SH-SY5Y (cell line): ENCODE results near the gene DOCK3.

ENCODE experiments used
- GATA2 ChIP-seq: IDR thresholded peaks from 2 replicates; pipeline ENCODE4 v1.6.1; 2011; ENCODE audit warnings: mild to moderate bottlenecking, low read depth, low read length
- GATA3 ChIP-seq: IDR thresholded peaks from 2 replicates; pipeline ENCODE4 v1.6.1; 2011; ENCODE audit warnings: low read depth, mild to moderate bottlenecking, low read length, moderate library complexity

Gene DOCK3

DNA sequence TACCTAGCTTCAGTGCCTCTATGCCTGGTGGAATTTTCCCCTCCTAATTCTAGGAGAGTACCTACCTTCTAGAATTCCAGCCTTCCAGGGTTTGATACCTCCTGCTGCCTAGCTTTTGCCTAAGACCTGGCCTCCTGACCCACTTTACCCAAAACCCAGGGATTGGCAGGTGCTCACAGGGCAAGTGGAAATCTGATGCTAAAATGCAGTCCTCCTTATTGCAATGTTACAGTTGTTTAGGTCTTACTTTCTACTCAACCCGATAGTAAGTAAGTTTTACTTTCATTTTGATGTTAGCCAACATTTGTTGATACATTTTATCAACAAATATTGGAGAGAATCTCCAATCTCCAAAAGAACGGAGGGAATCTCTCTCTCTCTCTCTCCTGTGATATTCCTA is 275.9 kb downstream of the DOCK3 start:
- no peak for TF ChIP-seq GATA2
- no peak for TF ChIP-seq GATA3

DNA sequence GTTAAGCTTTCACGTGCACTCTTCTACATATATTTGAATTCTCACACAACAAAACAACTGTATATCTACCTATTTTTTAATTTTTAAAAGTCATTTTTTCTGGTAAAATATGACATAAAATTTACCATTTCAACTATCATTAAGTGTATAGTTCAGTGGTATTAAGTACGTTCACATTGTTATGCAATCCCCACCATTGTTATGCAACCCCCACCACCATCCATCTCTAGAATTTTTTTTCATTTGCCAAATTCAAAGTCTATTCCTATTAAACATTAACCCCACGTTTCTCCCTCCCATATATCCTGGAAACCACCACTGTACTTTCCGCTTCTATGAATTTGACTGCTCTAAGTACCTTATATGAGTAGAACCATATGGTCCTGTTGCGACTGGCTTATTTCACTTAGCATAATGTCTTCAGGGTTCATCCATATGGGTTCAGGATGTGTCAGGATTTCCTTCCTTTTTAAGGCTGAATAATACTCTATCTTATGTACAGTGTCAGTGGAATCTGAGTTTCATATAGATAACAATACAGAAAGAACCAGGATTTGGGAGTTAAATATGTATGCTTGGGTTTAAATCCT is 279.2 kb downstream of the DOCK3 start:
- no peak for TF ChIP-seq GATA3

DNA sequence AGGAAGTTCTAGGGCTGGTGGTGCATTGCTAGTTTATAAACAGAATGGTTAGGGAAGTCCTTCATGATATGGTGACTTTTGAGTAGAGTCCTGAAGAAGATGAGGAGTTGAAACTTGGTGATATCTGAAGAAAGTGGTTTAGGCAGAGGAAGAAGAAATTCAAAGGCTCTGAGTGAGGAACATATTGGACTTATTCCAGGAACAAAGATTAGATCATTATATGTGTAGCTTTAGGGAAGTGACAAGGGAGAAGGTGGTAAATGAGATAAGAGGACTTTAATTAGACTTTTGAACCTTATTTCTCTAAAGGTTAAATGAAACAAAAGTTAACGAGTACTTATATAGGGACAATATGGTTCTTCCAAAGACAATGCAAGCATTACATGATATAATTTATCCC is 286.7 kb downstream of the DOCK3 start:
- no peak for TF ChIP-seq GATA3
- no peak for TF ChIP-seq GATA2

DNA sequence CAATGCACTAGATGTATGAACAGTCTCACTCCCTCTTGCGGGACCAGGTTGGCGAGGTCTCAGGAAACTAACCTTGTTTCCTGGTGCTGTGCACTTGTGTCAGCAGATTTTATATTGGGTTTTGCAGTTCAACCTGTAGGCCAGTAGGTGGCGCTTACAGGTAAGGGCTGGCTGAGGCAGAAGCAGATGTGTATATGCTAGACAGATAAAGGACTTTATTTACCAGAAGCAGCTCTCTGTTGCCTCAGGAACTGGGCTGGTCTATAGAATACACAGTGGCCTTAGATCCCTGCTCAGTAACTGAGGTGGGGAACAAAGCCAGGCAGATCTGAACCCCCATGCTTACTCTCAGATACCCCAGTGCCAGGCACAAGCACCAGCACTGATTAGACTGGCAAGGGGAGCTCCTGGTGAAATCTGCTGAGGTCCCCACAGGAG is 296.8 kb downstream of the DOCK3 start:
- no peak for TF ChIP-seq GATA2
- TF ChIP-seq GATA3: no peak

DNA sequence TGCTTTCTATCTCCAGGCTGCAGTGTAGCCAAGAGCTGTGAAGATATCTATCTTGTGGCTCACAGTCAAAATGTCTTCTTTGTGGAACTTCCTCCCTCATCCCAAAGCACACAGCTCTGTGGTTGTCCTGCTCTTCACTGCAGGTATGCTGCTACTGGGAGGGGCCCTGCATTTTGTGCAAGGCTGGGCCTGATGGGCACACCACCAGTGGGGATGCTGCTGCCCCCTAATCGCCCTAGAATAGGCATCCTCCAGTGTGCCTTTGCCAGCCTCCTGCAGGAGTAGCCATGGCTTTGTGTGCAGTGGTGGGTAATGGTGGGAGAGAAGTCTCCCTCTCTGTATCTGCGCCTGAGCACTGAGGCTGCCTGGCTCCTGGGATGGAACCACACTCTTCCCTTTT is 297.3 kb downstream of the DOCK3 start:
- TF ChIP-seq GATA3 (no peak), GATA2 (no peak)

DNA sequence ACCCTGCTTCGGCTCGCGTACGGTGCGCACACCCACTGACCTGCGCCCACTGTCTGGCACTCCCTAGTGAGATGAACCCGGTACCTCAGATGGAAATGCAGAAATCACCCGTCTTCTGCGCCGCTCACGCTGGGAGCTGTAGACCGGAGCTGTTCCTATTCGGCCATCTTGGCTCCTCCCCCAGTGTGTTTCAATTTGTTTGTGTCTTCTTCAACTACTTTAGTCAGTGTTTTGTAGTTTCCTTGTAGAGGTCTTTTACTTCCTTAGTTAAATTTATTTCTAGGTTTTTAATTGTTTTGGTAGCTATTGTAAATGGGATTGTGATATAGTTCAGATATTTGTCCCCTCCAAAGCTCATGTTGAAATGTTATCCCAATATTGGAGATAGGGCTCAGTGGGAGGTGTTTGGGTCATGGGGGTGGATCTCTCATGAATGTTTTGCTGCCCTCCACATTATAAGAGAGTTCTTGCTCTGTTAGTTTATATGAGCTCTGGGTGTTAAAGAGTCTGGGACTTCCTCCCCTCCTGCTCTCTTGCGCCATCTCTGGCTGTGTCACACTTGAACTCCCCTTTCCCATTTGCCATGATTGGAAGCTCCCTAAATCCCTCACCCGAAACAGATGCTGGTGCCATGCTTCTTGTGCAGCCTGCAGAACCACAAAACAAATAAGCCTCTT is 304.4 kb downstream of the DOCK3 start:
- no peak for TF ChIP-seq GATA2
- no peak for TF ChIP-seq GATA3

DNA sequence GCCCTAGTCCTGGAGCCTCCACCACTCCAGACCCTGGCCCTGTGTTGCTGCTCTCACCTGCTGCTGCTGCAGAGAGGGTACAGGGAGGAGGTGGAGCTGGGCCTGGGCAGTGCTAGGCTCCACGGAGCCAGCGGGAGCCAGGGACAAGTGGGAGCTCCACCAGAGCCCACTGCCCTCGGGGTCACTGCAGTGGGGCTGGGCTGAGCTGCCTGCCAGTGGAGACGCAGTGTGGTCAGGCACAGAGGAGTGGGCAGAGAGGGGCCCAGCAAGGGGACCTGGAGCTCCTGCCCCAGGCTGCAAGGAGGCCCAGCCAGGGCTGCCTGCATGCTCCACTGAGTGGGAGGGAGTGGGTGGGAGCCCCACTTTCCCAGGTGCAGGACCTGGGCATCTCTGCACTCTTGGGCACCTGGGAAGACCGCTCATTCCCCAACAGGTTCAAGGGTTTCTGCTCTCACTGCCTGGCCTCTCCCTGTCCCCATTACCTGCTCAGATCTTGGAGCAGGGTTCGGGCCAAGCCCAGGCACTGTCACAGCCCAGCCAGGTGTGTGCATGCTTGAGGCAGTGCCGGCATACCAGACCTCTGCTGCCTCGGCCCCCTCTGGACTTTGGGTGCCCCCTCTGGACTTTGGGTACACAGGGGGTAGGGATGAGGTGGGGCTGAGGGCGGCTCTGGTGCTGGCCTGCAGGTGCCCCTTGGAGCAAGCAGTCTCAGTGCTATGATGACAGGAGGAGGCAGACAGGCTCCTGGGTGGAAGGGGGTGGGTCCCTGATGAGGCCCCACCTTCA is 308.0 kb downstream of the DOCK3 start:
- TF ChIP-seq GATA3 (no peak), GATA2 (no peak)

DNA sequence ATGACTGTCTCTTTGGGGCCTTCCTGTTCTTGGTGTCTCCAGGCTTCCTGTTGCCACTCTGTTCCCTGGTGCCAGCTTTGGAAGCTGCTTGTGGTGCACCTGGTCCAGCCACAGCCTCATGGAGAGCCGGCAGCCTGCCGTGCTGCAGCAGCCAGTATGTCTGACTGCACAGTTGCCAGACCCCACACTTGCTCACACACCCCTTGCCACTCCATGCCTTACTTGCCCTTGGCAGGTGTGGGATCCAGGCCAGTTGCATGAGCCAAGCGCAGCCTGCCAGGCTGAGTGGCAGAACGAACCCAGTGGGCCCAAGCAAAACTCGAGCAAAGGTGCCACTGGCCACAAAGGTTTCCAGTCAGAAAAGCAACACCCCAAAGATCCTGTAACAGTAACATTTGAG is 309.2 kb downstream of the DOCK3 start:
- TF ChIP-seq GATA2: no peak
- TF ChIP-seq GATA3: no peak

DNA sequence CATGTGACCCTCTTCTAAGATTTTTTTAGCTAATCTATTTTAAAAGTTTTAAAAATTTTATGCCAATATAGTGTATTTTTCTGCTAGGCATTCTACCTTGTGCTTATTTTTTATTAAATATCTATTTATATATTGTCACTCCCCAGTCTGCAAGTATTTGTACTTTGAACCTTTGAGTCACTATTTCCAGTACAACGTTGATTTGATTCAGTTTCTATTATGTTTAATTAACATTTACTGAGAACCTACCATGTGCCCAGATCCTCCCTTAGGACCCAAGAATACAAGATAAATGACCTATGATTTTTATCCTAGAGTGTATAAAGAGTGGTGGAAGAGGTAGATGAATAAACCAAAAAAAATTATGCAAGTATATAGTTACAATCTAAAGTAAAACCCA is 311.2 kb downstream of the DOCK3 start:
- TF ChIP-seq GATA3: no peak

DNA sequence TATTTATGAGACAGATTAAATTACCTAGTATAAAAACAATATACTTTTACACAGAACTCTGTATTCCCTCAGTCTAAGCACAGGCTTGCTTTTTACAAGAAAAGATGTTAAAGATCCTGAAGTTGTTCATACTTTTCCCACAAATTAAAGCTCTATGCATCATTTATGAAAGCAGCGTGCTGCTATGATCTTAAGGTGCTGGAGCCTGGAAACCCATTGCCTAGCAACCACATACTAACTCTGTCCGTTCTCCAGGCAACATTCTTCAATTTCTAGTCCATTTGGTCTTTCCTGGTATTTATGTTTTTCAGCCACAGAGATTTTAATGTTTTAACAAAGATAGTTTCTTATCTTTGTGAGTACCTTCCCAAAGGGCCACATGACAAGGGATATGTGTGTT is 312.0 kb downstream of the DOCK3 start:
- TF ChIP-seq GATA2: no peak
- no peak for TF ChIP-seq GATA3

DNA sequence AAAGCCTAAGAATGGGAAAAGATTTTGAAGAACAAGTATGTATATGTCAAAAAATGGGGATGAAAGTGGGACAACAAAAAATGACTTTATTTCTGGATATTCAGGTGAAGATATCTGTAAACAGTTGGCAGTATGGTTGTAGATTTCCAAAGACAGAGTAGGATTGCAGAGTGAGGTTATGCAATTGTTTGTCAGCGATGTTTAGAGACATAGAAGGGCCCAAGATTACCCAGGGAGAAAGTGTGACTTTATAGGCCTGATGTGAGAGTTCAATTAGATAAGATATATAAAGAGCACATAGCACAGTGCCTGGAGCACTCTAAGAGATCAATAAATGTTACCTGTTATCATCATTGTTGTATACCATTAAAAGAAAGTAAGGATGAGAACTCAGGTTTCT is 319.8 kb downstream of the DOCK3 start:
- TF ChIP-seq GATA2 (no peak), GATA3 (no peak)

DNA sequence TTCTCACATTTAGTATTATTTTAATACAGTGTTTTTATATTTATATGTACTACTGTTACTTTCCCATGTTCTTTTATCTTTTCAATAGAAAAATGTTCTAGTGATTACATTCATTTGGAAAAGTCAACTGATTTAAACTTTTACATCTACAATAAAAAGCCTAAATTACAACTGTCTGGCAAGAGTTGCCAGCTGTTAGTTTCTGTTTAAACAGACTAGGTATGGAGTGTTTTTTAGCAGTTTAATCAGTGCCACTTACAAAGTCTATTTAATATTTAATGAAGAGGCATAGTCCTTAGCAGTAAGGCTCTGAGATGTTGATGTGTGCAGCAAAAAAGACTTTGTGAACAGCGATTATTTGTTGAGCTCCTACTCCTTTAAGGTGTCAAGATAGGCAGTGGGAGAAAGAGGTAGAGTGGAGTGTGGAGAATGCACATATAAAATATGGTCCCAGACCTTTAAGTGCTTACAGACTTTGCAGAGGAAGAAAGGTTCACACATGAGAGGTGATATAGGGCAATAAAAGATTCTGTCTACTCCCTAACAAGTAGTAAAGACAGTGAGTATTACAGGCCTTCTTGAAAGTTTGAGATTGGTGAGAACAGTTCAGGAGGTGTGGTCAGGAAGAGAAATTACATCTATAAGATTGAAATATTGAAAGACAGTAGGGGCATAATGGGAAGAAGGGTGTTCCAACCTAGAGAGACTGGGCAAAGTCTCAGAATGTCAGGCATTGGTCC is 320.5 kb downstream of the DOCK3 start:
- no peak for TF ChIP-seq GATA2
- TF ChIP-seq GATA3: no peak

DNA sequence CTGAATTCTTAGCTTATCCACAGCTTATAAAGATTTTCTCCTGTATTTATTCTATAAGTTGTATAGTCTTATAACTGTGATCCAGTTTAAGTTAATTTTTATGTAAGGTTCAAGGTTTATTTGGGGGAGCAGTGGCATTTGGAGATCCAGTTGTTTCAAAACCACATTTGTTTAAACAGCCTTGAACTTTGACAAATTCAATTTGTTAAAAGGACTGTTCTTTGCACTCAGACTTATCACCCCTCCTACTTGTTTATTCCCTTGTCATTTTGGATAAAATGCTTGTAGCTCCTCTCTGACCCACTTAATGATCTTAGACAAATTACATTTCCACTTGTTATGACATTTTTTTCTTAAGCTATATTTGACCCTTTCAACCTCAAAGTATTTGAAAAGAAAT is 327.8 kb downstream of the DOCK3 start:
- TF ChIP-seq GATA3 (no peak), GATA2 (no peak)

DNA sequence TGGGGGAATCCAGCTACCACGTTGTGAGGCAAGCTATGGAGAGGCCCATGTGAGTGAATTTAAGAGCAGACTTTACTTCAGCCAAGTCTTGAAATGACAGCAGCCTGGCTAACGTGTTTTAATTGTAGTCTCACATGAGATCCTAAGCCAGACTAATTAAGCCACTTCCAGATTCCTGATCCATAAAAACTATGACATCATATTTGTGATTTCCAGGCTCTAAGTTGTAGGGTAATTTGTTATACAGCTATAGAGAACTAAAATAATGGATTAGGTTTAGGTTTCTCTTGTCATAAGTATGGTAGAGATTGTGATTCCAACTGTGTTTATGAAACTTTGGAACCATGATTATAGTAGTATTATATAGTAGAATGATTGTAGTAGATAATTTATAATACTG is 329.5 kb downstream of the DOCK3 start:
- TF ChIP-seq GATA3: no peak
- no peak for TF ChIP-seq GATA2
